WI38 (cell line): ENCODE data around the gene TAF6L.

Source experiments
- H3K4me3 ChIP-seq: 2 replicates; pipeline ENCODE4 v1.5.1; 2011; ENCODE audit warnings: low read depth, mild to moderate bottlenecking, control low read depth, low read length
- TF ChIP-seq, protein P1 (sequence below): IDR thresholded peaks from 2 replicates; pipeline ENCODE4 v1.5.1; 2012; ENCODE audit warnings: low read depth, mild to moderate bottlenecking, control low read depth, low read length

Gene TAF6L

GRCh38 chr11:62801071-62801470 lies 29.9 kb downstream of the TAF6L start:
- TF ChIP-seq, protein P1, sequence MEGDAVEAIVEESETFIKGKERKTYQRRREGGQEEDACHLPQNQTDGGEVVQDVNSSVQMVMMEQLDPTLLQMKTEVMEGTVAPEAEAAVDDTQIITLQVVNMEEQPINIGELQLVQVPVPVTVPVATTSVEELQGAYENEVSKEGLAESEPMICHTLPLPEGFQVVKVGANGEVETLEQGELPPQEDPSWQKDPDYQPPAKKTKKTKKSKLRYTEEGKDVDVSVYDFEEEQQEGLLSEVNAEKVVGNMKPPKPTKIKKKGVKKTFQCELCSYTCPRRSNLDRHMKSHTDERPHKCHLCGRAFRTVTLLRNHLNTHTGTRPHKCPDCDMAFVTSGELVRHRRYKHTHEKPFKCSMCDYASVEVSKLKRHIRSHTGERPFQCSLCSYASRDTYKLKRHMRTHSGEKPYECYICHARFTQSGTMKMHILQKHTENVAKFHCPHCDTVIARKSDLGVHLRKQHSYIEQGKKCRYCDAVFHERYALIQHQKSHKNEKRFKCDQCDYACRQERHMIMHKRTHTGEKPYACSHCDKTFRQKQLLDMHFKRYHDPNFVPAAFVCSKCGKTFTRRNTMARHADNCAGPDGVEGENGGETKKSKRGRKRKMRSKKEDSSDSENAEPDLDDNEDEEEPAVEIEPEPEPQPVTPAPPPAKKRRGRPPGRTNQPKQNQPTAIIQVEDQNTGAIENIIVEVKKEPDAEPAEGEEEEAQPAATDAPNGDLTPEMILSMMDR, result no peak
- no peak overlapping the region for H3K4me3 ChIP-seq

- TF ChIP-seq, protein P1, result no peak
- peak overlapping the region; percentile 95 for H3K4me3 ChIP-seq
Observed at GRCh38 chr11:62804310-62805075, 33.3 kb downstream of the TAF6L start.

GRCh38 chr11:62805076-62805892 lies 34.1 kb downstream of the TAF6L start, which contains the start of gene NXF1:
Gene NXF1 (minus strand): TSS chr11:62805440. CDS start chr11:62805356, 84 bp downstream.
- H3K4me3 ChIP-seq, result peak within 1 kb of the TSS; percentile 95
- TF ChIP-seq, protein P1, result no peak

GRCh38 chr11:62805961-62806441 lies 34.8 kb downstream of the TAF6L start:
- TF ChIP-seq, protein P1, result no peak
- H3K4me3 ChIP-seq, result peak overlapping the region; percentile 95

- TF ChIP-seq, protein P1, result no peak
- no peak overlapping the region for H3K4me3 ChIP-seq
Observed at GRCh38 chr11:62806611-62807121, 35.5 kb downstream of the TAF6L start.

DNA sequence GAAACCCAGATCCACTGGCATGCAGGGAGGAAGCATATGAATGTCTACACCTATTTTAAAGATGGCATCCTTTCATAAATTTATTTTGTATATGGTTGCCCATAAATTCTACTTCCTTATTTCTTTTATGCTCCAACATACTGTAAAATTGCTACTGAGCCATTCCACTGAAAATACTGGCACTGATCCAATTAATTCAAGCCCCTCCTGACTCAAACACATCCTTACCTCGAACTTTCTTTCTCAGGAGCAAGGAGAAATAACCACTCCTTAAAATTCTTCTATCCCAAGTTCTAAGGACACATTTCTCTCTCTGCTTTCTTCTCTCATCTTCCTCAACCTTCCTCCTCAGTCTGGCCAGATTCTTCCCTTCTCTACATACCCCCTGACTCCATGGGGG lies 39.6 kb downstream of the TAF6L start:
- H3K4me3 ChIP-seq, result no peak overlapping the region
- TF ChIP-seq, protein P1, result no peak
